CD4-positive, alpha-beta T cell treated with Interleukin-6 at 100 ng/mL for 8 hours (primary cell): ENCODE results near the gene ELF1.

Experiments
- DNase-seq: peaks from one replicate; pipeline ENCODE4 v3.0.0-alpha.2; 2020; ENCODE audit warnings: mixed read lengths, low spot score

ELF1 gene

DNA sequence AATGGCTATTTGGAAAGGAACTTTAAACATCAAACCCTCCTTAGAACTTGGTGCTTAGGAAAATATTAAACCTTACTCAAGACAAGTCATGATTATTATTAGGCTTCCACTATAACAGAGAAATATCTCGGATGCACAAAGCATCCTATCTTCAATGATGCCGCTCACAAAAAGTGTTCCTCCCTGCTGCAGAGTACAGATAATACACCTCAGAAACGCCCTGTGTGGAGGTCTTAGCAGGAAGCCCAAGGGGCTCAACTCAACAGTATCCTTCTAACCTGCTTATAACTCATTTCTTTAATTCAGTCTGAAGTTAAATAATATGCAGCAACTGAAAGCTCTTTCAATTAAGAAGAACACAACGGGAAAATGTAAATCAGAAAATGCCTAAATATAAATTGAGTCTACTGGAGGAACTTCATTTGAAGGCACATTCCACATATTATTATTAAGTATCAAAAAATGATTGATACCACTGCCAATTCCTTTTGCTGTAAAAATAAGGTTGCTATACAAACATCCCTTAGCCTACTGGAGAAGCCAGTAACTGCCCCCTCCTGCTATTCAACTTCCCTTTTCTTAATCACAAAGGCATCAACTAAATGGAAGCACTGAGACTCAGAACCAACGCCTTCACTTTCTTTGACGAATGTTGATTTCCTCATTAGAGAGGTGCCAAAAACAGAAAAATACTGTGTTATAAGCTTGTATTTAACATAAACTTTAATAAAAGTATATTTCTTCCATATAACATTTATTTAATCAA lies 12.0 kb downstream of the ELF1 start:
- DNase-seq: no peak

DNA sequence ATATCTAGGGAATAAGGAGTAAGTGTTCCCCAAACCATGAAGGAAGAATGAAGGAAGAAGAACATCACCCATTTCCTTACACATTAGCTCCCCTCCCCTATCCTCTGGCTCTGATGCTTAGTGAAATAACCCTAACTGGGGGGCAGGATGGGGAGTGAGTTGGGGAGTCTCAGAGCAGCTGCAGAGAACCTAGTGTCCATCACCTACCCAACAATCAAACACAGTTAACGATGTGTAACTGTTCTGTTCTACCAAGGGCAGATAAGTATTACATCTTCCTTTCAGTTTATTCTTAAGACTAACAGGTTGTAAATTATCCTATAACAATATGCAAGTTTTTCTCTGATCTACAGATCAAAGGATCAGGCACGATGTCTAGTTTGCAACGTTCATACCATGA lies 12.8 kb downstream of the ELF1 start:
- DNase-seq: no peak

DNA sequence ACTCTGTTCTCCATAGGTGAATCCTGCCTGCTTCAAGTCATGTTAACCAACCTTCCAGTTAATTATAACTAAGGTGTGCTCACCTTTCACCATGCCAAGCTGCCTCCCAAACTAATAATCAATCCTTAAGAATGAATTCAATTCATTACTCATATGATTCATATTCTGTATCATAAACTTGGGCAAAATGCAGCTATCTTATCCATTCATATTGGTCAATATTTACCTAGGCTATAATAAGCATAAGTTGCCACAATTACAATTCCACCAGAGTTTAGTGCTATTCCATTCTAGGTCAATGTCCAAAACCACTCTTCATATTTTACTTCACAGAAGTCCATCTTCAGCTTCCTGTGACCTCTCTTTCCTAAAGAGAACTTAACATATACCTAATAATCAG lies 13.4 kb downstream of the ELF1 start:
- no peak for DNase-seq

- peak; percentile 64 for DNase-seq
Measured at GRCh38 chr13:41004875-41005693, 14.0 kb downstream of the ELF1 start.

DNA sequence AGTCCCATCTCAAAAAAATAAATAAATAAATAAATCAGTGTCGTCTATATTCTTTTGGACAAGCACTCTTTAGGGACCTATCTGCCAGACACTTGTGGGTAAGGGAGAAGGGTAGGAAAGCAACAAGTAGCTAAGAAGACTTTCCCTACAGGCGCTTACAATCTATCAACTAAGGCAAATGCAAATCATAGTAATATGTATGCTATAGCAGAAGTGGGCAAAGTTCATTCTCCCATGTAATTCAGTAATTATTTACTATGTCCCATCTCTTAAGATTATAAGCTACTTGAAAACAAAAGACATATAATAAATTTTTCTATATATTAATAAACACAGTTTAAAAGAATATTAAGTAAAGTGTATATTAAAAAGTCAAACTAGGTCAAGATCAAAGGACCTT lies 16.5 kb downstream of the ELF1 start:
- DNase-seq: no peak

GRCh38 chr13:41001695-41002094 lies 17.4 kb downstream of the ELF1 start:
- DNase-seq: no peak

GRCh38 chr13:40999416-40999815 lies 19.7 kb downstream of the ELF1 start:
- DNase-seq: no peak

DNA sequence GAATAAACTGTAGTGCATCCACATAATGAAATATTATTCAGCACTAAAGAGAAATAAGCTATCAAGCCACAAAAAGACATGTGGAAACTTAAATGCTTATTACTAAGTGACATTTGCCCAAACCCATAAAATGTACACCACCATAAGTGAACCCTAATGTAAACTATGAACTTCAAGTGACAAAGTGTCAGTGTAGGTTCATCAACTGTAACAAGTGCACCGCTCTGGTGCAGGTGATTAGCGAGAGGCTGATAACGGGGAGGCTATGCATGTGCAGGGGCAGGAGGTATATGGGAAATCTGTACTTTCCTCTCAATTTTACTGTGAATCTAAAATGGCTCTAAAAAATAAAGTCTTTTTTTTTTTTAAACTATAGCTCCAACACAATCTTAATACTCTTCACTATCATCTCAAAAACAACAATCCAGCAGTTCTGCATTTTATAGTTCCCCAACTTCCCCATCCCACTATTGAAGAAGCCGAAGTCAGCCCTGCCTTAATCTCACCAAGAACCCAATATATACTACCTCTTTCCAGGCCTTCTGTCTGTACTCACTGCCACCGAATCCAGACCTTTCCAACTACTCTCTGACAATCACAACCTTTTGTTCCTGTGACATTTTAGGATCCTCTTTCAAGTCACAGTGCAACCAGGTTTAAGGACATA lies 22.6 kb downstream of the ELF1 start:
- no peak for DNase-seq

GRCh38 chr13:40995997-40996396 lies 23.1 kb downstream of the ELF1 start:
- no peak for DNase-seq

GRCh38 chr13:40994581-40995230 lies 24.4 kb downstream of the ELF1 start:
- no peak for DNase-seq

DNA sequence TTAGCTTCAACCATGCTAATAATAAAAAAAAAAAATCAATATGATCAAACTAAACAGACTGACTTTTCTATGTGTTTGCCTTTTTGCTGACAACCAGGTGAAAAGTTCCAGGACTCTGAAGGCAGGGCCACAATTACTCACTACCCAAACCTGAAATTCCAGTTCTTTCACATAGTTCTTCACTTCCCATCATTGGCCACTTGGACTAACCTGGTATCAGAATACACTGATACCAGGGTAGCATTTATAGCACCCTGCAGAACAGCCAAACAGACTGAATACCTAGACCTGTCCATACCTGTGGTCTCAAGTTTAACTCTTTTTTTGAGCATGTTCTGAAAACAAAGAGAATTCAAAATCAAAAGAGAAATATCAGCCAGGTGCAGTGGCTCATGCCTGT lies 25.1 kb downstream of the ELF1 start:
- no peak for DNase-seq

DNA sequence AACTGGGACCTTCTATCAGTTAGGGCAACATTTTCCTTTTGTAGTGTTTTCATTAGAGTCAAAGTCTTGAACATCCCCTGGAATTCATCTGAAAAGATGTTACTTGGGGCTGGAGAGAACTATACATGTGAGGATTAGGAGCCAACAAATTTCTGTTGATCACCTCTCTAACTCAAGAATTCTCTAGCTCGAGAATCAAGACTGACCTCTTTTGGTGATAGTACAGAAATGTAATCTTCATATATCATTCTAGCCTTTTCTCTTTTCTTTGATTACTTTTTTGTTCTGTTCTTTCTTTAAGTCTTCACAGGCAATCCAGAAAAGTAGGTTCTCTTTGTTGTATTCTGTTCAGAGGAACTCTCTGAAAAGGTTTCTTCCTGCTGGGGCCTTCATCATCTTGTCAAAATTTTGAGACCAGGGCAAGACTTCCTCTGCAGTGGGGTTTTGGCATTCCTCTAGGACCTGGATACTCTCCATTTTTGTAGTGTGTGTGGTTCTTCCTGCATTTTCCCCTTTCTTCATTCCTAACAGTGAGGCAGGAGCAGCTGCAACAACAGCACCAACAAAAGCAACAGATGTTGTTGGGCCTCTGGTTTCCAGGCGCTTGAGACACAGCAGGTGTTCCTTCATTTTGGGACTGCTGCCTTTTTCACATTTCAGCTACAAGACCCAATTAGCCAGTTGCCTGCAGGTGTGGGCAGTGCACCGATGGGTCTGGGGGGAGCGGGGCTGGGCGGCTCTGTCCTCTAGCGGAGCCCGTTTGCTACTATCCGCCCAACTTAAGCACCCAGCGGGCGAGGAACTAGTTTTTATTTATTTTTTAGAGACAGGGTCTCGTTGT lies 26.2 kb downstream of the ELF1 start:
- DNase-seq: no peak

DNA sequence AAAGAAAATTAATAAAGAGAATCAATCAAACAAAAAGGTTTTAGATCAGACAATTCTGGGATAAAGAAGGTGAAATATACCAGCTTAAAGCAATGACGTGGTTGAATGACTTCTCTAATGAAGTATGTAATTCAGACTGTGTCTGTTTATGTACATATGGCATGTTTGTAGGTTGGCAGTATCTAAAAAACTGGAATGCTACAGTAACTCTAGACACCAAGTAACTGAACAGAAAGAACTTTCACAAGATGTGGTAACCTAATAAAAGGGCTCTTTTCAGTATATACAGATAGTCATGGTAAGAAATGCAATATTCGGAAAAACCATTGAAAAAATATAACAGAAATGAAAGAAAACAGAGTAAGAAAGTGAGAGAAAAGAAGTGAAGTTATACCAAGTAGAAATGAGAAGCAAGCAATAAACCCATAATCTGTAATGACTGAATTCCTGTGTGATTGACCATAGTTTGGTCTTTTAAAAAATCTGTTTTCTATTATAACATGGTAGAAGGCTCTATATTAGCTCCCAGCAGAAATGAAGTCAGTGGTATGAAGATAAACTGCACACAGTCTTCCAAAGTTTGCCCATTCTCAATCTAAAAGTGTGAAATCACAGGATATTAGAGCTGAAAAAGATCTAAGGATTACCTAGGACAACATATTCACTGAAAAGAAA lies 31.4 kb downstream of the ELF1 start:
- DNase-seq: no peak

DNA sequence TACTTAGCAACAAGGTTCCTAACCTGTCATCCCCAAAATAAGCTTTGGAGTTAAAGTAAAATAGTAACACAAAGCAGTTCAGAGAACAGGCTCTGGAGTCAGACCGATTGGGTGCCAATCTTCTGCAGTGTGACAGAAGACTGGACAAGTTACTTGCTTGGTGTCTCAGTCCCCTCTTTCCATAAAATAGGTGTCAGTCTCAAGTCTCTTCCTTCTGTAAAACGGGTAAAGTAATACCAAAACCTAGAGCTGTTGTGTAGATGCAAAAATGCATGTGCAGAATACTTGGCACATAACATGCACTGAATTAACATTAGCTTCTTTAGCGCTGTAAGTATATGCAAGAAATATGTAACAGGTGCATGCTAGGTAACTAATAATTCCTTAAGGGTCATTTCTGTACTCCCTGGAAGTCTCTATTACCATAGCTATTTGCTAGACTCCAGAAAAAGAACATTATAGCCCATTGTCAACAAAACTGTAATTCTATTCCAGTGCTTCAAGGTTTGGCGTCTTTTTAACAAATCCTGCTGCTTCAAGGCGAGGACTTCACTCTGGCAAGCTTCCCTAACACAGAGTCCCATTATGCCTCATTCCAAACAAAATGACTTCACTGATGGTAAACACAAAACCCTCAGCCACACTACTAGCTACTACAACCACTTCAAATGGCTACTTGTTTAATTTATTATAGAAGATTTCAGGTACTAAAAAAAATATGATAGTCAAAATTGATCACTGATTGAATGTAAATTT lies 32.8 kb downstream of the ELF1 start:
- no peak for DNase-seq

GRCh38 chr13:40985381-40986100 lies 33.6 kb downstream of the ELF1 start:
- no peak for DNase-seq

GRCh38 chr13:40984668-40985366 lies 34.3 kb downstream of the ELF1 start:
- DNase-seq: peak; percentile 34

- no peak for DNase-seq
Measured at GRCh38 chr13:40983725-40984667, 35.1 kb downstream of the ELF1 start.

DNA sequence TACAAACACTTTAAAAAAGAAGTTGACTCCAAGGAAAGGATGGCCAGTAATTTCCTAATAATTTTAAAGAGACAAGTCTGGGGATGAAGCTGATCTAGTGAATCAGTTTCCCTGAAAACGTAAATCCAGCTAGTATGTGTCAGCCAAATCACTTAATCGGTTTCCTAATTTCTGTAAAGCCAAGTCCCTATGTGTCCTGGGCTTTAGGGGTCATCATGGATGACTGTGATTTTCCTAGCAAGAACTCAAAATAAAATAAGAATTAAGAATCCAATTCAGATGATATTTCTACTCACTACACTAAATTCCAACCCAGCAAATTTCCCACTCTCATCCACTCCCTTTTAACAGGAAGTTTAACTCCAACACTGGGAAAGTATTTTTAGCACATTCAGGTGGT lies 35.9 kb downstream of the ELF1 start:
- DNase-seq: no peak
